HCT116 (cell line): ENCODE measurements around the gene ZNF652. TPM values are rescaled to one million over a fixed set of nuclear protein-coding genes. Genes with fewer than 3 reads are reported as not detected.

Experiments used
- ATAC-seq: fragments of 200-7000 bp; cut with Tn5 transposase; 2 replicates; pipeline ENCODE4 v1.9.1; 2020; ENCODE audit warnings: mild to moderate bottlenecking, moderate library complexity
- BruUV-seq: library from RNA; stranded (reverse); fragments of 400-500 nt; replicated peaks from 2 replicates; lab custom pipeline; 2021; lab: Mats Ljungman, UMichigan
- CTCF ChIA-PET: fragments of 300-600 bp; sonication (Branson Sonifier 250); formaldehyde crosslinking; loops from one replicate; lab custom pipeline; 2021; ENCODE audit warnings: antibody characterized with exemption; lab: Charles Lee
- POLR2A ChIA-PET: fragments of 300-600, 350-600 bp; sonication (Branson Sonifier 250); formaldehyde crosslinking; loops from one replicate; lab custom pipeline; 2021; ENCODE audit warnings: antibody characterized with exemption; lab: Charles Lee
- RAD21 ChIA-PET, 2 experiments: fragments of 300-600 bp; sonication (Branson Sonifier 250); formaldehyde crosslinking; loops; one replicate each; lab custom pipeline; 2023; ENCODE audit warnings: low total read pairs in 2 of 2; ENCODE audit not compliant: uncharacterized antibody in 2 of 2, unreplicated experiment in 2 of 2, low non-redundant PET in 1 of 2; lab: Charles Lee
- DNase-seq: peaks from one replicate; pipeline ENCODE4 v3.0.0-alpha.2; 2010; ENCODE audit warnings: low read depth, low spot score
- H2AFZ ChIP-seq: fragments of 200-600 bp; shearing (Covaris generic), sonication (generic); 2 replicates; pipeline ENCODE4 v1.6.1; 2017; ENCODE audit warnings: low read depth, mixed run types, mixed read lengths, antibody characterized with exemption, low read length; ENCODE audit not compliant: poor library complexity, severe bottlenecking
- H3K27ac ChIP-seq: 2 replicates; pipeline ENCODE4 v1.5.1; 2012; ENCODE audit warnings: low read depth, low read length
- H3K27me3 ChIP-seq: fragments of 200-600 bp; sonication (generic); 2 replicates; pipeline ENCODE4 v1.6.1; 2016; ENCODE audit warnings: mixed run types, low read length, mixed read lengths; ENCODE audit not compliant: insufficient read depth
- H3K36me3 ChIP-seq, 2 experiments: fragments of 200-500 bp in 1 of 2; fragments of 200-600 bp in 1 of 2; sonication (Bioruptor generic) in 1 of 2; sonication (generic) in 1 of 2; 2 replicates each; pipeline versions ENCODE4 v1.5.1 to v1.6.1; 2014 to 2016; ENCODE audit warnings: low read length in 2 of 2, inconsistent platforms in 1 of 2, mixed read lengths in 1 of 2, mixed run types in 1 of 2; ENCODE audit not compliant: insufficient read depth in 2 of 2, control insufficient read depth in 1 of 2
- H3K4me1 ChIP-seq, 2 experiments: fragments of 200-600 bp in 1 of 2; sonication (generic) in 1 of 2; 2 replicates each; pipeline versions ENCODE4 v1.5.1 to v1.6.1; 2012 to 2017; ENCODE audit warnings: low read length in 2 of 2, inconsistent platforms in 1 of 2, mild to moderate bottlenecking in 1 of 2, mixed read lengths in 1 of 2, mixed run types in 1 of 2, moderate library complexity in 1 of 2; ENCODE audit not compliant: insufficient read depth in 2 of 2, control insufficient read depth in 1 of 2
- H3K4me2 ChIP-seq: fragments of 200-600 bp; sonication (generic); 2 replicates; pipeline ENCODE4 v1.6.1; 2017; ENCODE audit warnings: mixed run types, low read length, mixed read lengths
- H3K4me3 ChIP-seq, 2 experiments: fragments of 200-600 bp in 1 of 2; sonication (generic) in 1 of 2; replicated peaks in 1 of 2; 2 replicates each; pipeline ENCODE4 v1.5.1; 2011 to 2016; ENCODE audit warnings: low read length in 2 of 2, control low read depth in 1 of 2, low read depth in 1 of 2, mild to moderate bottlenecking in 1 of 2, mixed read lengths in 1 of 2, mixed run types in 1 of 2
- H3K79me2 ChIP-seq: fragments of 200-600 bp; sonication (generic); 2 replicates; pipeline ENCODE4 v1.6.1; 2017; ENCODE audit warnings: mild to moderate bottlenecking, mixed run types, low read length, moderate library complexity, mixed read lengths; ENCODE audit not compliant: insufficient read depth
- H3K9ac ChIP-seq: fragments of 200-600 bp; sonication (generic); 2 replicates; pipeline ENCODE4 v1.6.1; 2016; ENCODE audit warnings: low read length, mixed read lengths
- H3K9me2 ChIP-seq: fragments of 200-600 bp; sonication (generic), shearing (Covaris generic); 2 replicates; pipeline ENCODE4 v1.6.1; 2017; ENCODE audit warnings: mixed run types, mild to moderate bottlenecking, moderate library complexity; ENCODE audit not compliant: insufficient read depth
- H3K9me3 ChIP-seq, 2 experiments: fragments of 200-500 bp in 1 of 2; fragments of 200-600 bp in 1 of 2; sonication (Bioruptor generic) in 1 of 2; sonication (generic) in 1 of 2; 2 replicates each; pipeline ENCODE4 v1.6.1; 2014 to 2017; ENCODE audit warnings: low read length in 2 of 2, mixed read lengths in 2 of 2, inconsistent platforms in 1 of 2, low read depth in 1 of 2, mild to moderate bottlenecking in 1 of 2, mixed run types in 1 of 2, moderate library complexity in 1 of 2; ENCODE audit not compliant: control insufficient read depth in 1 of 2, insufficient read depth in 1 of 2
- H4K20me1 ChIP-seq: fragments of 200-600 bp; sonication (generic), shearing (Covaris generic); 2 replicates; pipeline ENCODE4 v1.6.1; 2017; ENCODE audit warnings: mixed run types, mild to moderate bottlenecking, moderate library complexity; ENCODE audit not compliant: insufficient read depth
- EGR1 ChIP-seq: IDR thresholded peaks from 2 replicates; pipeline ENCODE4 v1.6.1; 2012; ENCODE audit warnings: low read depth
- ELF1 ChIP-seq: IDR thresholded peaks from 2 replicates; pipeline ENCODE4 v1.6.1; 2012; ENCODE audit warnings: low read depth, borderline replicate concordance
- EZH2 ChIP-seq: fragments of 200-600 bp; sonication (generic); IDR thresholded peaks from 2 replicates; pipeline ENCODE4 v1.6.1; 2017; ENCODE audit warnings: antibody characterized with exemption, mixed run types
- EZH2phosphoT487 ChIP-seq: fragments of 200-600 bp; IDR thresholded peaks from 2 replicates; pipeline ENCODE4 v1.6.1; 2018; ENCODE audit warnings: antibody characterized with exemption, borderline replicate concordance
- RAD21 ChIP-seq: IDR thresholded peaks from 2 replicates; pipeline ENCODE4 v1.6.1; 2012; ENCODE audit warnings: low read depth, mild to moderate bottlenecking
- SIN3A ChIP-seq: IDR thresholded peaks from 2 replicates; pipeline ENCODE4 v1.6.1; 2012; ENCODE audit warnings: low read depth
- SP1 ChIP-seq: IDR thresholded peaks from 2 replicates; pipeline ENCODE4 v1.6.1; 2012; ENCODE audit warnings: low read depth
- SRF ChIP-seq: IDR thresholded peaks from 2 replicates; pipeline ENCODE4 v1.6.1; 2012; ENCODE audit warnings: low read depth
- TCF7L2 ChIP-seq: IDR thresholded peaks from 2 replicates; pipeline ENCODE4 v1.7.0; 2011; ENCODE audit warnings: borderline replicate concordance, inconsistent platforms; ENCODE audit not compliant: insufficient read depth, insufficient read length; ENCODE audit errors: extremely low read depth
- ZFX ChIP-seq: fragments of 450-650 bp; IDR thresholded peaks from 2 replicates; pipeline ENCODE4 v1.6.1; 2017
- ZNF274 ChIP-seq: fragments of 200-500 bp; sonication (Bioruptor generic); IDR thresholded peaks from 2 replicates; pipeline ENCODE4 v1.6.1; 2014; ENCODE audit warnings: mild to moderate bottlenecking, low read depth, low read length, inconsistent platforms
- intact Hi-C: fragments of 100-400 bp; cut with micrococcal nuclease; formaldehyde crosslinking; loops from 2 replicates; pipeline ENCODE4 v1.10.0; 2022
- total RNA-seq: library from RNA; stranded (reverse); gene quantifications from one replicate; pipeline ENCODE4 v1.2.1, GENCODE V29; 2021; ENCODE audit not compliant: unreplicated experiment
- TF ChIP-seq, protein P1 (sequence below), 3 experiments: fragments of 200-600 bp in 1 of 3; sonication (generic) in 1 of 3; IDR thresholded peaks in 2 of 3; conservative IDR thresholded peaks in 1 of 3; 2 replicates each; pipeline ENCODE4 v1.5.1; 2012 to 2017; ENCODE audit warnings: low read depth in 2 of 3, low read length in 2 of 3, antibody characterized with exemption in 1 of 3, borderline replicate concordance in 1 of 3, control low read depth in 1 of 3, mild to moderate bottlenecking in 1 of 3, mixed read lengths in 1 of 3, mixed run types in 1 of 3, moderate library complexity in 1 of 3; ENCODE audit not compliant: insufficient read depth in 1 of 3

ZNF652 gene
- total RNA-seq, 1 experiment from 2014 or later: 27.8 TPM

GRCh38 chr17:49397586-49397985, 35.5 kb upstream of the ZNF652 start:
- Histone ChIP-seq H2AFZ (no peak overlapping the region), H3K4me2 (no peak overlapping the region), H3K9ac (no peak overlapping the region), H3K27ac (no peak overlapping the region), H3K4me1 (peaks cover 0 to 4% of the 10 kb centered on the region in 2 experiments; a peak in 2 of 4 replicates), H3K27me3 (no peaks in the 10 kb centered on the region), H3K79me2 (no peaks in the 10 kb centered on the region), H3K9me3 (no peaks in the 10 kb centered on the region), H3K4me3 (no peak overlapping the region), H4K20me1 (no peaks in the 10 kb centered on the region), H3K36me3 (peaks cover 0 to 4% of the 10 kb centered on the region in 2 experiments; a peak in 2 of 4 replicates), H3K9me2 (no peaks in the 10 kb centered on the region)
- no TSS peak for BruUV-seq
- DNase-seq: no peak
- no peak for TF ChIP-seq ZFX
- TF ChIP-seq TCF7L2: no peak
- no peak for TF ChIP-seq SRF
- no peak for TF ChIP-seq SP1
- TF ChIP-seq EGR1: no peak
- TF ChIP-seq ZNF274: no peak
- no peak for TF ChIP-seq ELF1
- TF ChIP-seq, protein P1, sequence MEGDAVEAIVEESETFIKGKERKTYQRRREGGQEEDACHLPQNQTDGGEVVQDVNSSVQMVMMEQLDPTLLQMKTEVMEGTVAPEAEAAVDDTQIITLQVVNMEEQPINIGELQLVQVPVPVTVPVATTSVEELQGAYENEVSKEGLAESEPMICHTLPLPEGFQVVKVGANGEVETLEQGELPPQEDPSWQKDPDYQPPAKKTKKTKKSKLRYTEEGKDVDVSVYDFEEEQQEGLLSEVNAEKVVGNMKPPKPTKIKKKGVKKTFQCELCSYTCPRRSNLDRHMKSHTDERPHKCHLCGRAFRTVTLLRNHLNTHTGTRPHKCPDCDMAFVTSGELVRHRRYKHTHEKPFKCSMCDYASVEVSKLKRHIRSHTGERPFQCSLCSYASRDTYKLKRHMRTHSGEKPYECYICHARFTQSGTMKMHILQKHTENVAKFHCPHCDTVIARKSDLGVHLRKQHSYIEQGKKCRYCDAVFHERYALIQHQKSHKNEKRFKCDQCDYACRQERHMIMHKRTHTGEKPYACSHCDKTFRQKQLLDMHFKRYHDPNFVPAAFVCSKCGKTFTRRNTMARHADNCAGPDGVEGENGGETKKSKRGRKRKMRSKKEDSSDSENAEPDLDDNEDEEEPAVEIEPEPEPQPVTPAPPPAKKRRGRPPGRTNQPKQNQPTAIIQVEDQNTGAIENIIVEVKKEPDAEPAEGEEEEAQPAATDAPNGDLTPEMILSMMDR (IDR thresholded peaks at IDR 0.05 in 2 of 3, conservative IDR thresholded peaks at IDR 0.05 in 1 of 3; ENCODE audit: borderline replicate concordance in 1 of 3, insufficient read depth in 1 of 3, low read depth in 2 of 3, low read length in 2 of 3): no peak
- TF ChIP-seq EZH2phosphoT487: no peak
- TF ChIP-seq EZH2: no peak
- no peak for TF ChIP-seq RAD21
- no peak for TF ChIP-seq SIN3A
- ChIA-PET RAD21 (interaction anchor here (0.7 to 1.4 kb wide), 2 partner anchors 81 to 83 kb away, joined by 3 to 4 read pairs; no protein-coding TSS in a partner anchor), POLR2A (no interaction called here), CTCF (interaction anchor here (0.7 to 3.9 kb wide), 3 partner anchors 17 to 159 kb away, joined by 3 to 26 read pairs (median 4); partner anchors contain the start of gene PHB1)
- no peak for ATAC-seq
- intact Hi-C loops: loop anchor here (5.0 kb wide), 1 partner anchor 170 kb away; no protein-coding TSS in a partner anchor
